GM18505 (cell line): Measurements from ENCODE around the gene CCM2L.

Experiments used
- ATAC-seq: cut with Tn5 transposase; IDR thresholded peaks from one replicate; pipeline ENCODE4 v1.9.1; 2021; ENCODE audit not compliant: unreplicated experiment
- POLR2A ChIP-seq: IDR thresholded peaks from 4 replicates; pipeline ENCODE4 v1.6.1; 2011; ENCODE audit warnings: borderline replicate concordance; ENCODE audit not compliant: insufficient read depth, insufficient read length; ENCODE audit errors: extremely low read depth

CCM2L gene

GRCh38 chr20:32070282-32070681 is 60.0 kb downstream of the CCM2L start:
- no peak for ATAC-seq
- no peak for TF ChIP-seq POLR2A

GRCh38 chr20:32070690-32071213 is 60.5 kb downstream of the CCM2L start:
- no peak for TF ChIP-seq POLR2A
- ATAC-seq: no peak

- no peak for TF ChIP-seq POLR2A
These were observed 61.3 kb downstream of the CCM2L start for GRCh38 chr20:32071395-32072167.

GRCh38 chr20:32072168-32072750 is 62.0 kb downstream of the CCM2L start:
- TF ChIP-seq POLR2A: no peak
- ATAC-seq: no peak

More at GRCh38 chr20:32071395-32072167, 61.3 kb downstream of the CCM2L start:
- no peak for ATAC-seq

GRCh38 chr20:32075534-32075933 is 65.3 kb downstream of the CCM2L start:
- no peak for TF ChIP-seq POLR2A
- no peak for ATAC-seq

- no peak for ATAC-seq
- no peak for TF ChIP-seq POLR2A
These were observed 67.0 kb downstream of the CCM2L start for GRCh38 chr20:32077190-32077589.

GRCh38 chr20:32078322-32078721 is 68.1 kb downstream of the CCM2L start:
- ATAC-seq: no peak
- no peak for TF ChIP-seq POLR2A

GRCh38 chr20:32078791-32079190 is 68.6 kb downstream of the CCM2L start:
- no peak for ATAC-seq
- TF ChIP-seq POLR2A: no peak

GRCh38 chr20:32079655-32080109 is 69.4 kb downstream of the CCM2L start:
- TF ChIP-seq POLR2A: no peak
- ATAC-seq: no peak

GRCh38 chr20:32080783-32081182 is 70.5 kb downstream of the CCM2L start:
- no peak for ATAC-seq
- no peak for TF ChIP-seq POLR2A
